CD4-positive, alpha-beta T cell treated with Interleukin-12 subunit alpha and Interleukin-12 subunit beta, for 1 hour (primary cell): ENCODE measurements around the gene HLCS.

Experiments used
- DNase-seq: peaks from one replicate; pipeline ENCODE4 v3.0.0-alpha.2; 2020

Gene HLCS

GRCh38 chr21:36766511-36766910 is 200.0 kb downstream of the HLCS start:
- no peak for DNase-seq

- DNase-seq, result no peak
Observed at GRCh38 chr21:36765229-36765628, 201.2 kb downstream of the HLCS start.

- no peak for DNase-seq
Observed at GRCh38 chr21:36763305-36763704, 203.2 kb downstream of the HLCS start.

- DNase-seq, result no peak
Observed at GRCh38 chr21:36762642-36763041, 203.8 kb downstream of the HLCS start.

- no peak for DNase-seq
Observed at GRCh38 chr21:36761685-36762084, 204.8 kb downstream of the HLCS start.

- no peak for DNase-seq
Observed at GRCh38 chr21:36759348-36760083, 207.0 kb downstream of the HLCS start.

- DNase-seq, result no peak
Observed at GRCh38 chr21:36757196-36757595, 209.3 kb downstream of the HLCS start.

- no peak for DNase-seq
Observed at GRCh38 chr21:36756527-36756926, 209.9 kb downstream of the HLCS start.

GRCh38 chr21:36754241-36754898 is 212.1 kb downstream of the HLCS start:
- no peak for DNase-seq

GRCh38 chr21:36753556-36753955 is 212.9 kb downstream of the HLCS start:
- DNase-seq, result no peak

- no peak for DNase-seq
Observed at GRCh38 chr21:36751383-36751782, 215.1 kb downstream of the HLCS start.

- no peak for DNase-seq
Observed at GRCh38 chr21:36750576-36750959, 215.9 kb downstream of the HLCS start.

GRCh38 chr21:36749935-36750575 is 216.4 kb downstream of the HLCS start:
- no peak for DNase-seq

- DNase-seq, result no peak
Observed at GRCh38 chr21:36747815-36748383, 218.6 kb downstream of the HLCS start.

- no peak for DNase-seq
Observed at GRCh38 chr21:36747041-36747814, 219.2 kb downstream of the HLCS start.

GRCh38 chr21:36745459-36745858 is 221.0 kb downstream of the HLCS start:
- DNase-seq, result no peak

GRCh38 chr21:36744560-36745231 is 221.8 kb downstream of the HLCS start:
- no peak for DNase-seq

GRCh38 chr21:36744190-36744559 is 222.3 kb downstream of the HLCS start:
- no peak for DNase-seq

- no peak for DNase-seq
Observed at GRCh38 chr21:36743446-36743845, 223.0 kb downstream of the HLCS start.

GRCh38 chr21:36743008-36743407 is 223.5 kb downstream of the HLCS start:
- no peak for DNase-seq

GRCh38 chr21:36741506-36741905 is 225.0 kb downstream of the HLCS start:
- no peak for DNase-seq

- DNase-seq, result no peak
Observed at GRCh38 chr21:36738489-36739126, 227.9 kb downstream of the HLCS start.
